ENCODE data around the gene NRSN2. TPM values are rescaled to one million over a fixed set of nuclear protein-coding genes. Genes with fewer than 3 reads are reported as not detected.

The NRSN2 gene
- total RNA-seq, 1 experiment from 2014 or later = 22.7 TPM

GRCh38 chr20:403582-403957 is 56.7 kb downstream of the NRSN2 start:
- no peak for DNase-seq
- H3K56ac ChIP-seq (ENCODE audit: insufficient read length, low read depth, low read length) = no peak overlapping the region
- H3K4ac ChIP-seq (ENCODE audit: low read depth, low read length) = no peak overlapping the region
- H3K27ac Mint-ChIP-seq = no peak overlapping the region
- no peak overlapping the region for H2BK15ac ChIP-seq (ENCODE audit: low read depth, low read length)
- H3K27ac ChIP-seq (ENCODE audit: insufficient read length, low read depth, low read length) = no peak overlapping the region
- no peak overlapping the region for H4K5ac ChIP-seq (ENCODE audit: insufficient read length, low read depth, low read length)
- H3K27me3 ChIP-seq (ENCODE audit: insufficient read depth, low read length) = no peaks in the 10 kb centered on the region
- H3K9me3 Mint-ChIP-seq = peaks cover 6 to 10% of the 10 kb centered on the region in 2 experiments; a peak in 3 of 5 replicates
- no peak overlapping the region for H2AK5ac ChIP-seq (ENCODE audit: insufficient read length, low read length)
- no peak overlapping the region for H4K91ac ChIP-seq (ENCODE audit: insufficient read length, low read depth, low read length)
- no peaks in the 10 kb centered on the region for H4K20me1 ChIP-seq (ENCODE audit: control insufficient read depth, insufficient read depth, insufficient read length)
- no peak overlapping the region for H3K14ac ChIP-seq (ENCODE audit: insufficient read depth, low read length)
- no peak overlapping the region; a peak in 1 of 5 replicates for H3K4me3 Mint-ChIP-seq
- no peak overlapping the region for H2BK20ac ChIP-seq (ENCODE audit: low read depth, low read length, poor library complexity, severe bottlenecking)
- H3K4me1 ChIP-seq (ENCODE audit: insufficient read depth, low read length) = peaks cover 5% of the 10 kb centered on the region; the same call in 1 of the 2 replicates
- H3K9ac ChIP-seq (ENCODE audit: extremely low read depth, insufficient read length, low read length) = no peak overlapping the region
- H3T11ph ChIP-seq (ENCODE audit: low read length) = no peak overlapping the region
- H2AFZ ChIP-seq (ENCODE audit: low read length) = no peak overlapping the region
- peaks cover 25 to 28% of the 10 kb centered on the region in 2 experiments for H3K4me1 Mint-ChIP-seq
- H2BK12ac ChIP-seq (ENCODE audit: insufficient read length, low read depth, low read length) = no peak overlapping the region
- no peak overlapping the region for H4K8ac ChIP-seq (replicated peaks; ENCODE audit: insufficient read length, low read depth, low read length)
- H3K4me2 ChIP-seq (ENCODE audit: insufficient read depth, insufficient read length, low read length) = no peak overlapping the region
- H3K23ac ChIP-seq (ENCODE audit: insufficient read length, low read depth, low read length) = no peak overlapping the region
- peaks cover 0 to 9% (median under 1%) of the 10 kb centered on the region in 3 experiments; a peak in 2 of 7 replicates for H3K36me3 Mint-ChIP-seq (ENCODE audit: insufficient read depth in 1 of 3, low read depth in 3 of 3)
- H3K18ac ChIP-seq (ENCODE audit: insufficient read length, low read depth, low read length) = no peak overlapping the region
- H2BK5ac ChIP-seq (ENCODE audit: insufficient read length, low read length) = no peak overlapping the region
- WGBS (ENCODE audit: extremely low coverage, insufficient read length, low lambda C conversion rate) = no CpG with 5 or more reads among the region's 3 CpGs
- TF ChIP-seq, protein P1, sequence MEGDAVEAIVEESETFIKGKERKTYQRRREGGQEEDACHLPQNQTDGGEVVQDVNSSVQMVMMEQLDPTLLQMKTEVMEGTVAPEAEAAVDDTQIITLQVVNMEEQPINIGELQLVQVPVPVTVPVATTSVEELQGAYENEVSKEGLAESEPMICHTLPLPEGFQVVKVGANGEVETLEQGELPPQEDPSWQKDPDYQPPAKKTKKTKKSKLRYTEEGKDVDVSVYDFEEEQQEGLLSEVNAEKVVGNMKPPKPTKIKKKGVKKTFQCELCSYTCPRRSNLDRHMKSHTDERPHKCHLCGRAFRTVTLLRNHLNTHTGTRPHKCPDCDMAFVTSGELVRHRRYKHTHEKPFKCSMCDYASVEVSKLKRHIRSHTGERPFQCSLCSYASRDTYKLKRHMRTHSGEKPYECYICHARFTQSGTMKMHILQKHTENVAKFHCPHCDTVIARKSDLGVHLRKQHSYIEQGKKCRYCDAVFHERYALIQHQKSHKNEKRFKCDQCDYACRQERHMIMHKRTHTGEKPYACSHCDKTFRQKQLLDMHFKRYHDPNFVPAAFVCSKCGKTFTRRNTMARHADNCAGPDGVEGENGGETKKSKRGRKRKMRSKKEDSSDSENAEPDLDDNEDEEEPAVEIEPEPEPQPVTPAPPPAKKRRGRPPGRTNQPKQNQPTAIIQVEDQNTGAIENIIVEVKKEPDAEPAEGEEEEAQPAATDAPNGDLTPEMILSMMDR (conservative IDR thresholded peaks at IDR 0.05) = no peak
- no peaks in the 10 kb centered on the region; the same call in 1 of the 2 replicates for H3K79me2 ChIP-seq (ENCODE audit: insufficient read depth, low read length)
- H3K27me3 Mint-ChIP-seq (ENCODE audit: low read depth) = no peaks in the 10 kb centered on the region; the same call in 1 of the 2 replicates
- H3K79me1 ChIP-seq (ENCODE audit: insufficient read depth, low read depth, low read length, poor library complexity, severe bottlenecking) = no peaks in the 10 kb centered on the region
- H2BK120ac ChIP-seq (ENCODE audit: low read depth, low read length, poor library complexity, severe bottlenecking) = no peak overlapping the region
- no peaks in the 10 kb centered on the region for H3K9me3 ChIP-seq (ENCODE audit: control insufficient read depth, low read depth, low read length)
- no peaks in the 10 kb centered on the region for H3K23me2 ChIP-seq (ENCODE audit: insufficient read length, low read depth, low read length, poor library complexity, severe bottlenecking)
